Chondrocyte (in vitro differentiated cells): ENCODE results near the gene CTSE. TPM values are rescaled to one million over a fixed set of nuclear protein-coding genes. Genes with fewer than 3 reads are reported as not detected.

Experiments
- DNase-seq: peaks from one replicate; pipeline ENCODE4 v3.0.0; 2021; ENCODE audit warnings: mixed read lengths, low spot score
- H3K27ac Mint-ChIP-seq: one replicate; pipeline ENCODE4 v1.8.0; 2021; ENCODE audit warnings: mild to moderate bottlenecking, moderate library complexity, mixed read lengths; ENCODE audit not compliant: unreplicated experiment
- H3K27me3 Mint-ChIP-seq: 2 replicates; pipeline ENCODE4 v1.8.0; 2021; ENCODE audit warnings: low read depth, mixed read lengths
- H3K36me3 Mint-ChIP-seq: 2 replicates; pipeline ENCODE4 v1.8.0; 2021; ENCODE audit warnings: low read depth, mixed read lengths
- H3K4me1 Mint-ChIP-seq: 2 replicates; pipeline ENCODE4 v1.8.0; 2021; ENCODE audit warnings: low read depth, mild to moderate bottlenecking, mixed read lengths
- H3K4me3 Mint-ChIP-seq: one replicate; pipeline ENCODE4 v1.8.0; 2021; ENCODE audit warnings: mild to moderate bottlenecking, moderate library complexity, mixed read lengths; ENCODE audit not compliant: unreplicated experiment
- H3K9me3 Mint-ChIP-seq: 2 replicates; pipeline ENCODE4 v1.8.0; 2021; ENCODE audit warnings: low read depth, mixed read lengths
- total RNA-seq: library from RNA; stranded (reverse); gene quantifications from 3 replicates; pipeline ENCODE4 v1.2.1, GENCODE V29; 2021
- TF ChIP-seq, protein P1 (sequence below): fragments of 200-600 bp; sonication (generic); IDR thresholded peaks from 2 replicates; pipeline ENCODE4 v1.5.0; 2021; ENCODE audit warnings: antibody characterized with exemption, mild to moderate bottlenecking, moderate library complexity

The CTSE gene
- total RNA-seq, 1 donor from 2014 or later, result not detected

DNA sequence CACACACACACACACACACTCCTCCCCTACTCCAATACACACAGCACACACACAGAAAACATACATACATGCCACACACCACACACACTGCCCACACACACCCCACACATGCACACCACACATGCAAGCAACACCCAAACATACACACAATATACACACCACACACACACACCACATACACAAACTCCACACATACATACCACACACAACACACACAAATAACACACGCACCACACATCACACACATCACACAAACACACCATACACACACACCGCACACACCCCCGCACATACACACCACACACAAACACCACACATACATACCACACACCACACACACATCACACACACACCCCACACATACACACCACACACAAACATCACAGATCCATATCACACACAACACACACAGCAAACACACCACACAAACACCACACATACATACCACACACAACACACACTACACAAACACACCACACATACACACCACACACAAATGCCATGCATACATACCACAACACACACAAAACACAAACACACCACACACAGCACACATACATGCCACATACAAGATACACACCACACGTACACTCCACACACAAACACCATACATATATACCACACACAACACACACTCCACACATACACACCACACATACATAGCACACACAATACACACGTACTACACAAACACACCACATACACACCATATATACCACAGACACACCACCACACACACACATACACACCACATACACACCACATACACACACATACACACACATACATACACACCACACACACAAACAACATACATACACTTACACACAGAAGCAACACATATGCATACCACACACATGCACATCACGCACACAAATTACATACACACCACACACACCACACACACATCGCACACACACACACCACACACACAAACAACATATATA, 19.6 kb downstream of the CTSE start:
- Mint-ChIP-seq H3K36me3 (no peaks in the 10 kb centered on the region), H3K27ac (peak overlapping the region; percentile 94), H3K4me1 (peaks cover 45% of the 10 kb centered on the region), H3K27me3 (no peaks in the 10 kb centered on the region), H3K9me3 (no peaks in the 10 kb centered on the region), H3K4me3 (no peak overlapping the region)
- DNase-seq, result no peak
- TF ChIP-seq, protein P1, sequence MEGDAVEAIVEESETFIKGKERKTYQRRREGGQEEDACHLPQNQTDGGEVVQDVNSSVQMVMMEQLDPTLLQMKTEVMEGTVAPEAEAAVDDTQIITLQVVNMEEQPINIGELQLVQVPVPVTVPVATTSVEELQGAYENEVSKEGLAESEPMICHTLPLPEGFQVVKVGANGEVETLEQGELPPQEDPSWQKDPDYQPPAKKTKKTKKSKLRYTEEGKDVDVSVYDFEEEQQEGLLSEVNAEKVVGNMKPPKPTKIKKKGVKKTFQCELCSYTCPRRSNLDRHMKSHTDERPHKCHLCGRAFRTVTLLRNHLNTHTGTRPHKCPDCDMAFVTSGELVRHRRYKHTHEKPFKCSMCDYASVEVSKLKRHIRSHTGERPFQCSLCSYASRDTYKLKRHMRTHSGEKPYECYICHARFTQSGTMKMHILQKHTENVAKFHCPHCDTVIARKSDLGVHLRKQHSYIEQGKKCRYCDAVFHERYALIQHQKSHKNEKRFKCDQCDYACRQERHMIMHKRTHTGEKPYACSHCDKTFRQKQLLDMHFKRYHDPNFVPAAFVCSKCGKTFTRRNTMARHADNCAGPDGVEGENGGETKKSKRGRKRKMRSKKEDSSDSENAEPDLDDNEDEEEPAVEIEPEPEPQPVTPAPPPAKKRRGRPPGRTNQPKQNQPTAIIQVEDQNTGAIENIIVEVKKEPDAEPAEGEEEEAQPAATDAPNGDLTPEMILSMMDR, result no peak

DNA sequence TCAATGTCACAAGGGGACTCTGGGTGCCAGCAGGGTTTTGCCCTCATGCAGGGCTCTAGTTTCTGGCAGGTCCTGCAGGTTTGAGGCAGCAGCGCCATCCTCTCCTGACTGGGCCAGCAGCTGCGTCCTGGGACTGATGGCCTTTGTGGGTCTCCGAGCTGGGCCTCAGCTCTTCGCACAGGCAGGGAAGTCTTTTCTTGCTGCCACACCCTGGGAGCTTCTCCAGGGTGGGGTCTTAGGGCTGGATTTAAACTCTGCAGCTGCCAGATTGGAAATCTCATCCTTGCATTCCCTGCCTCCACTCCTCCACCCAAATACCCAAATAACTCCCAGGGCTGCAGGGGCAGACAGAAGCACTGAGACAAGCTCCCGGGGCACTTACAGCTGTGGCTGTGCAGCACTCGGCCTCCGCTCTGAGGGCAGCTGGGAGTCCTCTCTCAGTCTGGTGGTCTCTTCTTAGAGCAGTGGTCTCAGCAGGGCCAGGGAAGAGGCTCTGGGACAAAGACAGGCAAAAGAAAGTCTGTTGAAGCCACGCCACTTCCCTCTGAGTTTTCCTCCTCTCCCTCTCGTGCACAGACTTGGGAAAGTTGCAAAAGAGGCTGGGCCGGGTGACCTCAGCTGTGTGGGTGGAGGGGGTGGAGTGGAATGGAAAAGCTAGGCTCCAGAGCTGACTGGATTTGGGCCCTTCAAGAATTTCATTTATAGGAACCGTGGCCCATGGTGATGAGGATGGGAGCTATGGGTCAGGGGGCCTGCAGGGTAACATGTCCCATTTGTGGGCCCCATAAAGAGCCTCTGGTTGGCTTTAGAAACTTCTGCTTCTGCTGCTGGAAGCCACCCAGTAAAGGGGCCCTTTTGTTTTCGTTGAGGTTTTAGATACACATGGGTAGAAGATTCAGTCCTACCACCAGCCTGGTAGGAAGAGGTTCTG, 20.6 kb downstream of the CTSE start, which contains the start of gene RAB7B:
Gene RAB7B, minus strand, starts transcription at position 525 of the 931 bp plus-strand sequence. CDS start 9,260 bp downstream, outside the sequence.
- H3K4me3 Mint-ChIP-seq, result peak within 1 kb of the TSS; percentile 60
- TF ChIP-seq, protein P1, result no peak
- H3K27ac Mint-ChIP-seq, result peak within 1 kb of the TSS; percentile 94
- H3K4me1 Mint-ChIP-seq, result peaks cover 55% of the 10 kb centered on the region
- DNase-seq, result no peak
- H3K36me3 Mint-ChIP-seq, result peaks cover 5% of the 10 kb centered on the region
- peaks cover 3% of the 10 kb centered on the region for H3K9me3 Mint-ChIP-seq
- no peaks in the 10 kb centered on the region for H3K27me3 Mint-ChIP-seq

DNA sequence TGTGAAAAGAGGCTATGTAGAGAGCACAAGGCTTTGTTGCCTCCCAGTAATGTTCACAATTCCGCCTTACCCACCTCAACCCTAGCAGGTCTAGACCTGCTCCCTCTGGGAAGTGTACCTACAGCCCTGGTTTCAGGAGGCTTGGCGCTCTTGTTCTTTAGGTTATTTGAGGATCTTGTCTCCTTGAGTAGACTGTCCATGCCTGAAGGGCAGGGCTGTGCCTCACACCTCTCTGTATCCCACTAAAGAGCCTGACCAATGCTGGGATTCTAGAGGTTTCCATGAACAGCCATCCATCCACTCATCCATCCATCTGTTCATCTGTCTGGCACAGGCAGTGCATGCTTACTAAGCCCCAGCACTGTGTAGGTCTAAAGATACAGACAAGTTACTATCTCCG, 21.5 kb downstream of the CTSE start:
- Mint-ChIP-seq H3K36me3 (peaks cover 5% of the 10 kb centered on the region), H3K27ac (peak overlapping the region; percentile 90), H3K9me3 (peaks cover 3% of the 10 kb centered on the region), H3K4me1 (peaks cover 58% of the 10 kb centered on the region), H3K27me3 (no peaks in the 10 kb centered on the region), H3K4me3 (peak overlapping the region; percentile 60)
- no peak for DNase-seq
- TF ChIP-seq, protein P1, result no peak

DNA sequence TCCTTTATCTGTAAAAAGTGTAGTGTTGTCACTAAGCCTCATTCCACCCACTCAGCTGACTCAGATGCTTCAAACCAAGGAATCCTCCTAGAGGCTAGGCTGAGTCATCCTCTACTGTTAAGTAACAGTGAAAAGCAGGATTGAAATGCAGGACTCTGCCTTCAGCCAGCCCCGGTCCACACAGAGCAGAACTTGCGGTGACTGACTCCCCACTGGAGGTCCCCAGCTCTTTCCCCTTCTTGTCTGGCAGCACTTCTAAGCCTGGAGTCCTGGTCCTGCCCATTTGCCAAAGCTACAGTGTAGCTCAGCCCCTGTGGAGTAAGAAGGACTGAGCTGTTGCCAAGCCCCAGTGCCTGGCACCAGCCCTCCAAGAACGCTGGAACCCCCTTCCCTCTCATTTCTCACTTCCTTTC, 22.2 kb downstream of the CTSE start:
- peaks cover 6% of the 10 kb centered on the region for H3K36me3 Mint-ChIP-seq
- peaks cover 3% of the 10 kb centered on the region for H3K9me3 Mint-ChIP-seq
- peak overlapping the region; percentile 60 for H3K4me3 Mint-ChIP-seq
- peak overlapping the region; percentile 90 for H3K27ac Mint-ChIP-seq
- DNase-seq, result no peak
- TF ChIP-seq, protein P1, result peak; percentile 25
- no peaks in the 10 kb centered on the region for H3K27me3 Mint-ChIP-seq
- peaks cover 58% of the 10 kb centered on the region for H3K4me1 Mint-ChIP-seq
